Fibroblast of lung (primary cell): ENCODE results near the gene ACTL6A.

Source experiments
- CTCF ChIP-seq, 2 donors: IDR thresholded peaks in 1 of 2; conservative IDR thresholded peaks in 1 of 2; 1 replicate in 1 of 2; 2 replicates in 1 of 2; pipeline ENCODE4 v1.5.1; 2011 to 2012; ENCODE audit warnings: low read length in 2 of 2, control low read depth in 1 of 2, inconsistent platforms in 1 of 2, low read depth in 1 of 2, mild to moderate bottlenecking in 1 of 2
- EZH2 ChIP-seq: IDR thresholded peaks from 2 replicates; pipeline ENCODE4 v1.5.1; 2012; ENCODE audit warnings: low read length, control low read depth, mild to moderate bottlenecking; ENCODE audit errors: missing control alignments

- TF ChIP-seq CTCF (conservative IDR thresholded peaks at IDR 0.05 in 1 of 2, IDR thresholded peaks at IDR 0.05 in 1 of 2; ENCODE audit: low read depth in 1 of 2, low read length in 2 of 2) (no peak), EZH2 (no peak)
Observed at GRCh38 chr3:179541596-179541995, 21.1 kb upstream of the ACTL6A start.
